Motor neuron (in vitro differentiated cells): Measurements from ENCODE around the gene PTPRJ. TPM values are rescaled to one million over a fixed set of nuclear protein-coding genes. Genes with fewer than 3 reads are reported as not detected.
"Not testable (repeated sequence)": the region's sequence is repeated elsewhere in the genome, so short reads cannot be mapped to it uniquely, and the experiment has no call there.

Experiments used
- ATAC-seq, 8 experiments: fragments of 200-7000 bp; cut with Tn5 transposase; replicated peaks in 6 of 8; 2 replicates each; pipeline ENCODE4 v1.8.0; 2021; ENCODE audit warnings: mild to moderate bottlenecking in 8 of 8, moderate library complexity in 8 of 8
- H3K27ac ChIP-seq, 2 donors: fragments of 250-450 bp; sonication (Bioruptor Pico); 2 replicates each; pipeline ENCODE4 v1.9.0; 2021; ENCODE audit warnings: antibody characterized with exemption in 2 of 2, mild to moderate bottlenecking in 2 of 2, moderate library complexity in 1 of 2
- H3K4me1 ChIP-seq, 2 donors: fragments of 250-450 bp; sonication (Bioruptor Pico); replicated peaks in 1 of 2; 2 replicates each; pipeline ENCODE4 v1.6.1; 2021; ENCODE audit warnings: antibody characterized with exemption in 2 of 2, mild to moderate bottlenecking in 2 of 2, moderate library complexity in 1 of 2
- H3K4me3 ChIP-seq, 5 donors: fragments of 250-450 bp; sonication (Bioruptor Pico); 2 replicates each; pipeline ENCODE4 v1.9.0; 2021; ENCODE audit warnings: antibody characterized with exemption in 5 of 5, mild to moderate bottlenecking in 5 of 5, moderate library complexity in 4 of 5
- WGBS, 10 experiments: fragments of 450-650 bp; shearing (Covaris generic); methylation state at CpG; one replicate each; pipeline ENCODE4 v1.0.0; 2022; 5-methylcytosine and 5-hydroxymethylcytosine counted together
- in situ Hi-C, 9 experiments: fragments of 400-800 bp; cut with MboI; loops; one replicate each; pipeline ENCODE4 v1.15.0; 2021; ENCODE audit warnings: low sequenced_read_pairs in 9 of 9, low pct_unique_long_range_greater_than_20kb in 2 of 9; ENCODE audit not compliant: unreplicated experiment in 9 of 9
- total RNA-seq, 8 experiments: library from RNA; unstranded; fragments of 300-600 nt; gene quantifications; 2 replicates each; pipeline versions ENCODE4 v1.2.3 to v1.2.4, GENCODE V29; 2022

Gene PTPRJ
- total RNA-seq, 8 experiments from 2014 or later = 4.6 to 12.5 (median 7.8) TPM

GRCh38 chr11:48018528-48019216 is 38.3 kb downstream of the PTPRJ start:
- Histone ChIP-seq H3K4me1 (peaks cover 17 to 18% of the 10 kb centered on the region in 2 donors), H3K4me3 (no peak overlapping the region), H3K27ac (peak overlapping the region; percentile 9 to 65)
- WGBS, 10 experiments = 7 to 100% (median 69%) methylated on average over 1 to 5 of the region's 15 CpGs; no CpG with 5 or more reads in 4 of the 10 experiments
- in situ Hi-C loops = no loop called here
- ATAC-seq = peak in 5 of 8 experiments; percentile 60 to 77 (median 73)

GRCh38 chr11:48019217-48019584 is 38.8 kb downstream of the PTPRJ start:
- ATAC-seq = peak in 5 of 8 experiments; percentile 67 to 80 (median 72)
- no peak overlapping the region for H3K4me3 ChIP-seq
- H3K27ac ChIP-seq = peak overlapping the region; percentile 9 to 65
- in situ Hi-C loops = no loop called here
- peaks cover 17 to 18% of the 10 kb centered on the region in 2 donors for H3K4me1 ChIP-seq
- WGBS, 10 experiments = 0 to 86% (median 40%) methylated on average over 1 to 2 of the region's 6 CpGs; no CpG with 5 or more reads in 6 of the 10 experiments

GRCh38 chr11:48019595-48019994 is 39.2 kb downstream of the PTPRJ start:
- Histone ChIP-seq H3K27ac (no peak overlapping the region), H3K4me3 (no peak overlapping the region), H3K4me1 (peaks cover 17 to 18% of the 10 kb centered on the region in 2 donors)
- in situ Hi-C loops = no loop called here
- 91 to 100% (median 97%) methylated on average over 2 to 8 of the region's 8 CpGs; no CpG with 5 or more reads in 1 of the 10 experiments for WGBS, 10 experiments
- no peak for ATAC-seq

- Histone ChIP-seq H3K27ac (no peak overlapping the region), H3K4me3 (no peak overlapping the region), H3K4me1 (peaks cover 17 to 18% of the 10 kb centered on the region in 2 donors)
- WGBS, 10 experiments = 74 to 100% (median 96%) methylated on average over 4 to 12 of the region's 17 CpGs
- ATAC-seq = no peak
- in situ Hi-C loops = no loop called here
These were observed 39.9 kb downstream of the PTPRJ start for GRCh38 chr11:48020092-48020755.

- in situ Hi-C loops, H3K4me3 ChIP-seq, ATAC-seq, H3K27ac ChIP-seq: not testable (repeated sequence)
- H3K4me1 ChIP-seq = peaks cover 17 to 18% of the 10 kb centered on the region in 2 donors
- 82 to 98% (median 89%) methylated on average over 3 to 10 of the region's 10 CpGs; no CpG with 5 or more reads in 1 of the 10 experiments for WGBS, 10 experiments
These were observed 41.0 kb downstream of the PTPRJ start for GRCh38 chr11:48021201-48021820.

- ATAC-seq = no peak
- whole genome bisulfite sequencing, 10 experiments = 80 to 100% (median 91%) methylated on average over 1 to 4 of the region's 4 CpGs; no CpG with 5 or more reads in 2 of the 10 experiments
- in situ Hi-C loops = no loop called here
- H3K27ac ChIP-seq = no peak overlapping the region
- peaks cover 17 to 18% of the 10 kb centered on the region in 2 donors for H3K4me1 ChIP-seq
- no peak overlapping the region for H3K4me3 ChIP-seq
These were observed 42.1 kb downstream of the PTPRJ start for GRCh38 chr11:48022445-48022844.

GRCh38 chr11:48023608-48024007 is 43.2 kb downstream of the PTPRJ start:
- WGBS, 10 experiments = 94 to 100% (median 98%) methylated on average over 1 to 7 of the region's 7 CpGs
- H3K27ac ChIP-seq, H3K4me3 ChIP-seq, in situ Hi-C loops, ATAC-seq: not testable (repeated sequence)
- peaks cover 11% of the 10 kb centered on the region in 2 donors for H3K4me1 ChIP-seq

GRCh38 chr11:48024635-48025071 is 44.3 kb downstream of the PTPRJ start:
- Histone ChIP-seq H3K27ac (no peak overlapping the region), H3K4me3 (no peak overlapping the region), H3K4me1 (peaks cover 2 to 10% of the 10 kb centered on the region in 2 donors)
- in situ Hi-C loops = loop anchor here in 1 of 9 experiments (25.0 kb wide), 1 partner anchor 87 kb away; no protein-coding TSS in a partner anchor
- peak in 2 of 8 experiments; percentile 20 to 24 for ATAC-seq
- WGBS, 10 experiments = 50 to 100% (median 92%) methylated on average over 1 to 5 of the region's 5 CpGs; no CpG with 5 or more reads in 3 of the 10 experiments

- no peak overlapping the region for H3K4me3 ChIP-seq
- peaks cover 4 to 13% of the 10 kb centered on the region in 2 donors for H3K4me1 ChIP-seq
- in situ Hi-C loops = loop anchor here in 1 of 9 experiments (25.0 kb wide), 1 partner anchor 88 kb away; no protein-coding TSS in a partner anchor
- ATAC-seq = peak in 5 of 8 experiments; percentile 26 to 58 (median 45)
- H3K27ac ChIP-seq = no peak overlapping the region
- WGBS, 10 experiments = 20 to 100% (median 94%) methylated on average over 1 to 7 of the region's 9 CpGs; no CpG with 5 or more reads in 2 of the 10 experiments
These were observed 45.1 kb downstream of the PTPRJ start for GRCh38 chr11:48025293-48025983.

- Histone ChIP-seq H3K4me3 (no peak overlapping the region), H3K27ac (no peak overlapping the region), H3K4me1 (peaks cover 4 to 13% of the 10 kb centered on the region in 2 donors)
- WGBS, 10 experiments = 50 to 100% (median 70%) methylated on average over 1 to 3 of the region's 3 CpGs; no CpG with 5 or more reads in 5 of the 10 experiments
- in situ Hi-C loops = loop anchor here in 1 of 9 experiments (25.0 kb wide), 1 partner anchor 89 kb away; no protein-coding TSS in a partner anchor
- peak in 5 of 8 experiments; percentile 30 to 66 (median 50) for ATAC-seq
These were observed 45.6 kb downstream of the PTPRJ start for GRCh38 chr11:48025984-48026340.

GRCh38 chr11:48028914-48029680 is 48.7 kb downstream of the PTPRJ start:
- 57 to 100% (median 79%) methylated on average over 1 to 4 of the region's 6 CpGs for WGBS, 10 experiments
- peak in 6 of 8 experiments; percentile 28 to 56 (median 39) for ATAC-seq
- H3K27ac ChIP-seq = no peak overlapping the region
- in situ Hi-C loops = loop anchor here in 1 of 9 experiments (25.0 kb wide), 1 partner anchor 92 kb away; no protein-coding TSS in a partner anchor
- H3K4me1 ChIP-seq = peaks cover 4 to 13% of the 10 kb centered on the region in 2 donors
- H3K4me3 ChIP-seq = no peak overlapping the region
